ENCODE data around the gene UBA7. TPM values are rescaled to one million over a fixed set of nuclear protein-coding genes. Genes with fewer than 3 reads are reported as not detected.

The UBA7 gene
- 51.1 and 54.4 TPM in 2 replicates for total RNA-seq

GRCh38 chr3:49813497-49814174, at the start of gene UBA7:
TSS of gene UBA7 (minus strand) at chr3:49813953. CDS start at chr3:49813787, 166 bp downstream.

GRCh38 chr3:49856181-49857005, 42.6 kb upstream of the UBA7 start, which contains the start of gene TRAIP:
TSS of gene TRAIP (minus strand) at chr3:49856564. CDS start at chr3:49856453, 111 bp downstream.

GRCh38 chr3:49802719-49803464, 10.9 kb downstream of the UBA7 start, which contains the start of gene INKA1:
TSS of gene INKA1 (plus strand) at chr3:49803261. CDS start at chr3:49803393, 132 bp downstream.

GRCh38 chr3:49799761-49800160, 14.0 kb downstream of the UBA7 start, which contains the start of gene CDHR4:
TSS of gene CDHR4 (minus strand) at chr3:49799873. CDS start at chr3:49799812, 61 bp downstream.

GRCh38 chr3:49786357-49787181, 27.2 kb downstream of the UBA7 start, which contains the start of gene IP6K1:
TSS of gene IP6K1 (minus strand) at chr3:49786542. CDS start at chr3:49748040, 38,502 bp downstream.

Other genes starting within 250 kb of the UBA7 start
- 96.8 and 122 TPM in 2 replicates for gene APEH, start 139.6 kb downstream of the UBA7 start, total RNA-seq
- gene MST1, start 124.5 kb downstream of the UBA7 start, total RNA-seq = 5.4 and 13.2 TPM in 2 replicates
- 32.1 and 38.6 TPM in 2 replicates for gene RNF123, start 124.4 kb downstream of the UBA7 start, total RNA-seq
- gene AMIGO3, start 94.3 kb downstream of the UBA7 start, total RNA-seq = not detected in 2 replicates
- gene GMPPB, start 90.0 kb downstream of the UBA7 start, total RNA-seq = 31.1 and 35.7 TPM in 2 replicates
- gene IP6K1, start 27.4 kb downstream of the UBA7 start, total RNA-seq = 51.4 and 55.1 TPM in 2 replicates
- 0.07 TPM in 1 of 2 replicates, not detected in the other for gene CDHR4, start 14.1 kb downstream of the UBA7 start, total RNA-seq
- 5.1 and 5.7 TPM in 2 replicates for gene INKA1, start 10.7 kb downstream of the UBA7 start, total RNA-seq
- gene TRAIP, start 42.6 kb upstream of the UBA7 start, total RNA-seq = 1.8 and 3.3 TPM in 2 replicates
- not detected in 2 replicates for gene CAMKV, start 56.0 kb upstream of the UBA7 start, total RNA-seq
- gene MST1R, start 89.9 kb upstream of the UBA7 start, total RNA-seq = 0.79 and 1.4 TPM in 2 replicates
- gene MON1A, start 115.9 kb upstream of the UBA7 start, total RNA-seq = 12.7 and 14.6 TPM in 2 replicates
- 40.1 and 40.9 TPM in 2 replicates for gene RBM6, start 126.2 kb upstream of the UBA7 start, total RNA-seq

All from smooth muscle cell of the pulmonary artery (primary cell).